B cell (primary cell): ENCODE measurements around the gene PRPSAP1.

Experiments
- CTCF ChIP-seq: fragments of 200-600 bp; IDR thresholded peaks from one replicate; pipeline ENCODE4 v1.8.0; 2022; ENCODE audit warnings: antibody characterized with exemption, mild to moderate bottlenecking
- EZH2 ChIP-seq: IDR thresholded peaks from 2 replicates; pipeline ENCODE4 v1.6.1; 2012; ENCODE audit warnings: borderline replicate concordance, low read depth, mild to moderate bottlenecking, moderate library complexity, low read length; ENCODE audit not compliant: insufficient read depth, poor library complexity, severe bottlenecking

- no peak for TF ChIP-seq CTCF
- TF ChIP-seq EZH2 = no peak
These were observed 16.1 kb upstream of the PRPSAP1 start for GRCh38 chr17:76369804-76370203.
